Heart right ventricle (tissue), 16 donors: ENCODE measurements around the gene NKAIN1. TPM values are rescaled to one million over a fixed set of nuclear protein-coding genes. Genes with fewer than 3 reads are reported as not detected.

ENCODE experiments used
- ATAC-seq, 8 donors: fragments of 200-7000 bp; cut with Tn5 transposase; one replicate each; pipeline ENCODE4 v1.9.1; 2020; ENCODE audit warnings: mild to moderate bottlenecking in 8 of 8, moderate library complexity in 8 of 8, moderate number of reproducible peaks in 1 of 8
- DNase-seq, 2 donors: peaks; one replicate each; pipeline ENCODE4 v3.0.0-alpha.2; 2020
- H3K27ac ChIP-seq, 10 donors: fragments of 200-600 bp; sonication (generic) in 2 of 10; one replicate each; pipeline versions ENCODE4 v1.5.0 to v1.8.0; 2020 to 2022; ENCODE audit warnings: mild to moderate bottlenecking in 3 of 10
- H3K27me3 ChIP-seq, 7 donors: fragments of 200-600 bp; one replicate each; pipeline ENCODE4 v1.8.0; 2021 to 2022; ENCODE audit warnings: mild to moderate bottlenecking in 2 of 7
- H3K36me3 ChIP-seq, 9 donors: fragments of 200-600 bp; sonication (generic) in 1 of 9; one replicate each; pipeline versions ENCODE4 v1.5.0 to v1.8.0; 2020 to 2022; ENCODE audit warnings: mild to moderate bottlenecking in 2 of 9
- H3K4me1 ChIP-seq, 9 donors: fragments of 200-600 bp; sonication (generic) in 1 of 9; one replicate each; pipeline versions ENCODE4 v1.5.0 to v1.8.0; 2020 to 2022; ENCODE audit warnings: mild to moderate bottlenecking in 4 of 9
- H3K4me3 ChIP-seq, 10 donors: fragments of 200-600 bp; sonication (generic) in 2 of 10; one replicate each; pipeline versions ENCODE4 v1.5.0 to v1.8.0; 2020 to 2022; ENCODE audit warnings: mild to moderate bottlenecking in 7 of 10, moderate library complexity in 2 of 10
- H3K9me3 ChIP-seq, 11 donors: fragments of 200-600 bp in 10 of 11; sonication (generic) in 2 of 11; one replicate each; pipeline versions ENCODE4 v1.5.0 to v1.8.0; 2013 to 2022; ENCODE audit warnings: mild to moderate bottlenecking in 2 of 11, control low read depth in 1 of 11, moderate library complexity in 1 of 11
- CTCF ChIP-seq, 9 donors: fragments of 200-600 bp; sonication (generic) in 2 of 9; IDR thresholded peaks; one replicate each; pipeline versions ENCODE4 v1.5.0 to v1.8.0; 2021 to 2022; ENCODE audit warnings: antibody characterized with exemption in 9 of 9, mild to moderate bottlenecking in 5 of 9, moderate library complexity in 1 of 9
- WGBS, 2 donors: extraction: QIAGEN DNeasy Blood & Tissue Kit; methylation state at CpG; one replicate each; pipeline ENCODE4 v1.1.7; 2013; ENCODE audit warnings: inconsistent platforms in 1 of 2; 5-methylcytosine and 5-hydroxymethylcytosine counted together
- intact Hi-C, 10 donors: fragments of 100-400 bp; cut with DNase I; formaldehyde crosslinking; loops; one replicate each; pipeline versions ENCODE4 v1.11.1 to v1.14.2; 2022
- polyA plus RNA-seq, 2 donors: library from polyadenylated mRNA; stranded (reverse); fragments of 200-250 nt; gene quantifications; one replicate each; pipeline ENCODE4 v1.2.3, GENCODE V29; 2013
- total RNA-seq, 10 donors: library from RNA; stranded (reverse); fragmentation: NEBNext Ultra II Directional in 3 of 10; extraction: Animal tissue kit (Norgen Biotek cat#: 25700) in 3 of 10; gene quantifications; one replicate each; pipeline versions ENCODE4 v1.2.1 to v1.2.4, GENCODE V29; 2021 to 2023
- donor health status: Arrhythmogenic right ventricular cardiomyopathy.
- donor health status: ischemic (EF 13 %, LVEDD 7.1; RV severe dilation, severe dysfunction).
- donor health status: healthy with polysubstance abuse.
- donor health status: DM: no; HTN: yes; CAD: no.
- donor health status: DM: no; HTN: no; CAD: no.
- donor health status: ischemic (EF 25% LVEDD 6.9; RV normal size, moderate dysfunction).
- donor health status: ischemic (EF 25% LVEDD 5.7; RV mildly dilated, moderate dysfunction).
- donor health status: healthy.
- donor health status: DM: yes; HTN: yes; CAD: no.
- donor health status: Ischemic cardiomyopathy.
- donor health status: ischemic (EF 35%, LVEDD 5.7; RV mildly dilated, moderate dysfunction).
- donor health status: nonischemic (EF 11% LVEDD 7.7; RV severe dilation, severe dysfunction).
- donor health status: DM: yes; HTN: yes; CAD: no.
- donor health status: PGD.
- donor health status: ischemic (EF 29% LVEDD 5.4; RV normal size, mild dysfunction).
- donor health status: nonischemic (EF 23%, LVEDD 6.1; RV moderate dilation, normal function).

The NKAIN1 gene
- total and polyA plus RNA-seq, 12 donors = 0.07 to 0.45 (median 0.21) TPM; not detected in 8

GRCh38 chr1:31228986-31229385 lies 10.7 kb downstream of the NKAIN1 start:
- no peak for ATAC-seq
- H3K4me1 ChIP-seq = no peaks in the 10 kb centered on the region
- intact Hi-C loops = no loop called here
- H3K9me3 ChIP-seq = no peaks in the 10 kb centered on the region
- DNase-seq = no peak
- H3K27me3 ChIP-seq = peaks cover 0 to 18% (median 0%) of the 10 kb centered on the region in 7 donors
- no peak overlapping the region for H3K27ac ChIP-seq
- H3K4me3 ChIP-seq = no peak overlapping the region
- H3K36me3 ChIP-seq = no peaks in the 10 kb centered on the region
- no peak for TF ChIP-seq CTCF (IDR thresholded peaks at IDR 0.05)

GRCh38 chr1:31227891-31228568 lies 11.7 kb downstream of the NKAIN1 start:
- no peak for TF ChIP-seq CTCF (IDR thresholded peaks at IDR 0.05)
- ATAC-seq (no peak), DNase-seq (no peak)
- Histone ChIP-seq H3K9me3 (no peaks in the 10 kb centered on the region), H3K4me3 (no peak overlapping the region), H3K4me1 (no peaks in the 10 kb centered on the region), H3K27ac (no peak overlapping the region), H3K27me3 (peaks cover 0 to 17% (median 0%) of the 10 kb centered on the region in 7 donors), H3K36me3 (no peaks in the 10 kb centered on the region)
- intact Hi-C loops = no loop called here
- WGBS, 2 donors = 76 to 80% methylated on average over 5 of the region's 5 CpGs

GRCh38 chr1:31224068-31224467 lies 15.6 kb downstream of the NKAIN1 start:
- TF ChIP-seq CTCF (IDR thresholded peaks at IDR 0.05) = no peak
- DNase-seq = no peak
- Histone ChIP-seq H3K27me3 (peaks cover 0 to 21% (median 8%) of the 10 kb centered on the region in 7 donors), H3K36me3 (no peaks in the 10 kb centered on the region), H3K27ac (no peak overlapping the region), H3K4me1 (no peaks in the 10 kb centered on the region), H3K4me3 (no peak overlapping the region), H3K9me3 (no peaks in the 10 kb centered on the region)
- WGBS, 2 donors = 61 to 65% methylated on average over 9 of the region's 9 CpGs
- no peak for ATAC-seq
- intact Hi-C loops = no loop called here

- Histone ChIP-seq H3K4me1 (no peaks in the 10 kb centered on the region), H3K27ac (no peak overlapping the region), H3K9me3 (no peaks in the 10 kb centered on the region), H3K27me3 (peaks cover 0 to 21% (median 8%) of the 10 kb centered on the region in 7 donors), H3K36me3 (no peaks in the 10 kb centered on the region), H3K4me3 (no peak overlapping the region)
- DNase-seq (no peak), ATAC-seq (no peak)
- WGBS, 2 donors = 71 to 82% methylated on average over 3 of the region's 3 CpGs
- no peak for TF ChIP-seq CTCF (IDR thresholded peaks at IDR 0.05)
- intact Hi-C loops = no loop called here
Observed at GRCh38 chr1:31222176-31222575, 17.5 kb downstream of the NKAIN1 start.
